Measurements from ENCODE around the gene LARGE1. TPM values are rescaled to one million over a fixed set of nuclear protein-coding genes. Genes with fewer than 3 reads are reported as not detected.

The LARGE1 gene
- total RNA-seq, 2 donors from 2014 or later: 29.5 to 42.1 TPM

GRCh38 chr22:33598821-33599220, 321.5 kb downstream of the LARGE1 start:
- H3K4me3 ChIP-seq: no peak overlapping the region
- DNase-seq (ENCODE audit: low spot score): no peak
- H3K27ac ChIP-seq: no peak overlapping the region
- no peaks in the 10 kb centered on the region for H3K4me1 ChIP-seq (ENCODE audit: control insufficient read depth in 1 of 2, low read depth in 2 of 2)
- no peak for TF ChIP-seq CTCF (IDR thresholded peaks at IDR 0.05)
- H3K36me3 ChIP-seq: no peaks in the 10 kb centered on the region
- H3K27me3 ChIP-seq (replicated peaks; ENCODE audit: insufficient read depth): no peaks in the 10 kb centered on the region
- no peak for ATAC-seq (ENCODE audit: insufficient number of reproducible peaks, low FRiP score, low read depth)
- H3K9me3 ChIP-seq: no peaks in the 10 kb centered on the region

GRCh38 chr22:33597274-33597985, 322.8 kb downstream of the LARGE1 start:
- no peak for TF ChIP-seq CTCF (IDR thresholded peaks at IDR 0.05)
- Histone ChIP-seq H3K4me1 (ENCODE audit: control insufficient read depth in 1 of 2, low read depth in 2 of 2) (no peaks in the 10 kb centered on the region), H3K27ac (no peak overlapping the region), H3K9me3 (no peaks in the 10 kb centered on the region), H3K4me3 (no peak overlapping the region), H3K36me3 (no peaks in the 10 kb centered on the region), H3K27me3 (replicated peaks; ENCODE audit: insufficient read depth) (no peaks in the 10 kb centered on the region)
- no peak for DNase-seq (ENCODE audit: low spot score)
- ATAC-seq (ENCODE audit: insufficient number of reproducible peaks, low FRiP score, low read depth): no peak

- ATAC-seq (ENCODE audit: insufficient number of reproducible peaks, low FRiP score, low read depth) (no peak), DNase-seq (ENCODE audit: low spot score) (no peak)
- H3K4me1 ChIP-seq (ENCODE audit: control insufficient read depth in 1 of 2, low read depth in 2 of 2): no peaks in the 10 kb centered on the region
- no peaks in the 10 kb centered on the region for H3K27me3 ChIP-seq (replicated peaks; ENCODE audit: insufficient read depth)
- no peak for TF ChIP-seq CTCF (IDR thresholded peaks at IDR 0.05)
- no peak overlapping the region for H3K27ac ChIP-seq
- no peaks in the 10 kb centered on the region for H3K9me3 ChIP-seq
- H3K4me3 ChIP-seq: no peak overlapping the region
- H3K36me3 ChIP-seq: no peaks in the 10 kb centered on the region
These were observed 326.5 kb downstream of the LARGE1 start for GRCh38 chr22:33593818-33594217.

- H3K27me3 ChIP-seq (replicated peaks; ENCODE audit: insufficient read depth): no peaks in the 10 kb centered on the region
- no peak for ATAC-seq (ENCODE audit: insufficient number of reproducible peaks, low FRiP score, low read depth)
These were observed 328.3 kb downstream of the LARGE1 start for GRCh38 chr22:33591946-33592345.

GRCh38 chr22:33589297-33589696, 331.0 kb downstream of the LARGE1 start:
- no peaks in the 10 kb centered on the region for H3K9me3 ChIP-seq
- no peak overlapping the region for H3K27ac ChIP-seq
- no peak for ATAC-seq (ENCODE audit: insufficient number of reproducible peaks, low FRiP score, low read depth)
- H3K4me1 ChIP-seq (ENCODE audit: control insufficient read depth in 1 of 2, low read depth in 2 of 2): no peaks in the 10 kb centered on the region
- no peak for DNase-seq (ENCODE audit: low spot score)
- TF ChIP-seq CTCF (IDR thresholded peaks at IDR 0.05): no peak
- no peaks in the 10 kb centered on the region for H3K27me3 ChIP-seq (replicated peaks; ENCODE audit: insufficient read depth)
- H3K36me3 ChIP-seq: no peaks in the 10 kb centered on the region
- no peak overlapping the region for H3K4me3 ChIP-seq

More at GRCh38 chr22:33591946-33592345, 328.3 kb downstream of the LARGE1 start:
- no peak for DNase-seq (ENCODE audit: low spot score)
- H3K4me3 ChIP-seq: no peak overlapping the region
- TF ChIP-seq CTCF (IDR thresholded peaks at IDR 0.05): no peak
- H3K9me3 ChIP-seq: no peaks in the 10 kb centered on the region
- no peaks in the 10 kb centered on the region for H3K36me3 ChIP-seq
- H3K27ac ChIP-seq: no peak overlapping the region
- H3K4me1 ChIP-seq (ENCODE audit: control insufficient read depth in 1 of 2, low read depth in 2 of 2): no peaks in the 10 kb centered on the region
